Measurements from ENCODE around the gene STX8.
"Not testable (repeated sequence)": the region's sequence is repeated elsewhere in the genome, so short reads cannot be mapped to it uniquely, and the experiment has no call there.

The STX8 gene

GRCh38 chr17:9575381-9576101 lies at the start of gene STX8:
STX8 (minus strand) TSS chr17:9575820; CDS start chr17:9575808, 12 bp downstream.
- DNase-seq = peak; percentile 77 to 84

- DNase-seq = no peak
These were observed 47.3 kb upstream of the STX8 start for GRCh38 chr17:9622961-9623360.

- DNase-seq = no peak
These were observed 39.9 kb upstream of the STX8 start for GRCh38 chr17:9615486-9615885.

GRCh38 chr17:9612006-9612405 lies 36.4 kb upstream of the STX8 start:
- no peak for DNase-seq

GRCh38 chr17:9611557-9611956 lies 35.9 kb upstream of the STX8 start:
- DNase-seq = no peak

- DNase-seq = not testable (repeated sequence)
These were observed 31.4 kb upstream of the STX8 start for GRCh38 chr17:9607058-9607457.

GRCh38 chr17:9606453-9606852 lies 30.8 kb upstream of the STX8 start:
- DNase-seq = no peak

- not testable (repeated sequence) for DNase-seq
These were observed 29.0 kb upstream of the STX8 start for GRCh38 chr17:9604583-9604982.

- DNase-seq = no peak
These were observed 23.0 kb upstream of the STX8 start for GRCh38 chr17:9598661-9599060.

- DNase-seq = not testable (repeated sequence)
These were observed 22.0 kb upstream of the STX8 start for GRCh38 chr17:9597638-9598037.

- no peak for DNase-seq
These were observed 18.4 kb upstream of the STX8 start for GRCh38 chr17:9594065-9594464.

- no peak for DNase-seq
These were observed 12.5 kb upstream of the STX8 start for GRCh38 chr17:9587969-9588656.

GRCh38 chr17:9577373-9577709 lies 1.7 kb upstream of the STX8 start:
- no peak for DNase-seq

GRCh38 chr17:9576521-9577372 lies 1.1 kb upstream of the STX8 start, which contains the start of gene CFAP52:
CFAP52 (plus strand) TSS chr17:9576642; CDS start chr17:9576696, 54 bp downstream.
- DNase-seq = peak; percentile 78 to 84

- no peak for DNase-seq
These were observed 4.4 kb downstream of the STX8 start for GRCh38 chr17:9571201-9571600.

GRCh38 chr17:9568957-9569588 lies 6.5 kb downstream of the STX8 start:
- DNase-seq = no peak

GRCh38 chr17:9568004-9568403 lies 7.6 kb downstream of the STX8 start:
- no peak for DNase-seq

- not testable (repeated sequence) for DNase-seq
These were observed 8.9 kb downstream of the STX8 start for GRCh38 chr17:9566739-9567138.

- DNase-seq = peak in 1 of 2 donors; percentile 37
These were observed 9.6 kb downstream of the STX8 start for GRCh38 chr17:9566067-9566466.

GRCh38 chr17:9564104-9564503 lies 11.5 kb downstream of the STX8 start:
- DNase-seq = no peak

GRCh38 chr17:9557857-9558256 lies 17.8 kb downstream of the STX8 start:
- DNase-seq = no peak

GRCh38 chr17:9557161-9557755 lies 18.4 kb downstream of the STX8 start:
- DNase-seq = no peak

- DNase-seq = peak; percentile 27 to 63
These were observed 20.9 kb downstream of the STX8 start for GRCh38 chr17:9554715-9555114.

All from CD4-positive, alpha-beta T cell treated with Interferon alpha-2 for 1 hour (primary cell).